Mesenteric fat pad (tissue), 1 donor: ENCODE measurements around the gene SMIM35. TPM values are rescaled to one million over a fixed set of nuclear protein-coding genes. Genes with fewer than 3 reads are reported as not detected.
"Not testable (repeated sequence)": the region's sequence is repeated elsewhere in the genome, so short reads cannot be mapped to it uniquely, and the experiment has no call there.

Source experiments
- DNase-seq: peaks from one replicate; pipeline ENCODE4 v3.0.0-alpha.2; 2020; ENCODE audit warnings: low spot score
- total RNA-seq: library from RNA; stranded (reverse); fragmentation: NEBNext Ultra II Directional; extraction: Animal tissue kit (Norgen Biotek cat#: 25700); gene quantifications from one replicate; pipeline ENCODE4 v1.2.1, GENCODE V29; 2021
- donor health status: DM: yes; HTN: yes; CAD: no.

Gene SMIM35
- total RNA-seq, 1 donor from 2014 or later, result not detected

- no peak for DNase-seq
Measured at GRCh38 chr11:117989351-117990102, 97.2 kb downstream of the SMIM35 start.

DNA sequence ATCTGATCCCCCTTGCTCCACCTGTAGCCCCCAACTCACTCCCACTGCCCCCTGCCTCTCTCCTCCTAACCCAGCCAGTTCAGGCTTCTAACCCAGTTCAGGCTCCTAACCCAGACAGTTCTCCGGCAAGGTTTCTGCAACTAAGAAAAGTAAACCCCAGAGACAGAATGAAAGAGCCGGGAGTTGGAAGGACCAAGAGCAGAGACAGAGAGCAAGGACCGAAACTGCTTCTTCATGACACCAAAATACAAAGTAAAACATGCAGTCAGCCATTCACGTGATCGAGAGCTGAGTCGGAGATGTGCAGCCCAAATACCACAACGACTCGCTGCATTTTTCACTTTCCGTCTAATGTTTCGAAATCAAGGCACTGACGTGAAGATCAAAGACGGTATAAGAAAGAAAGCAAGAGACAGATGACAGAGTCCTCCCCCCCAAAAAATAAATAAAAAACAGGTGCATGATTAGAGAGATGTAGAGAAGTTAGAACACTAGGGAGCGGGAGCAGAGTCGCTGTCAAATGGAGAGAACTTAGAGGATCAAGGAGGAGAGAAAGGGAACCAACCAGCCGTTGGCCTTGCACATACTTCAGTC lies 99.7 kb downstream of the SMIM35 start:
- DNase-seq, result peak; percentile 39

- DNase-seq, result peak; percentile 95
Measured at GRCh38 chr11:117985953-117986887, 100.5 kb downstream of the SMIM35 start, which contains the start of gene IL10RA. IL10RA (plus strand) TSS chr11:117986394; CDS start chr11:117986468, 74 bp downstream.

- peak; percentile 2 for DNase-seq
Measured at GRCh38 chr11:117984476-117984875, 102.3 kb downstream of the SMIM35 start.

DNA sequence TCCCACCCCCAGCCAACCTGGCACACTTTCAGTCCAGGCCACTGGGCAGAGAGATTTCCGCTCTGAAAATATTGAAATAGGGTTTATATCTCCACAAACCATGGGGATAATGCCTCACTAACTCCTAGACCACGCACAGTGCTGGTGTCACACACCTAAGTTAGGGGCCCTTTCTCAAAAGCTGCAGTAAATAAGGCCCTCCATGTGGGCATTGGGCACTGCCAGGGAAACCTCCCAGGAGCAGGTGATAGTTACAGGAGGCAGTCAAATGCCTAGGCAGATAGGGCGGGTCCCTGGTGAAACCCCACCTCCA lies 103.6 kb downstream of the SMIM35 start:
- peak; percentile 33 for DNase-seq

GRCh38 chr11:117980720-117981119 lies 106.0 kb downstream of the SMIM35 start:
- DNase-seq, result peak; percentile 37

GRCh38 chr11:117980280-117980679 lies 106.5 kb downstream of the SMIM35 start:
- DNase-seq, result no peak

DNA sequence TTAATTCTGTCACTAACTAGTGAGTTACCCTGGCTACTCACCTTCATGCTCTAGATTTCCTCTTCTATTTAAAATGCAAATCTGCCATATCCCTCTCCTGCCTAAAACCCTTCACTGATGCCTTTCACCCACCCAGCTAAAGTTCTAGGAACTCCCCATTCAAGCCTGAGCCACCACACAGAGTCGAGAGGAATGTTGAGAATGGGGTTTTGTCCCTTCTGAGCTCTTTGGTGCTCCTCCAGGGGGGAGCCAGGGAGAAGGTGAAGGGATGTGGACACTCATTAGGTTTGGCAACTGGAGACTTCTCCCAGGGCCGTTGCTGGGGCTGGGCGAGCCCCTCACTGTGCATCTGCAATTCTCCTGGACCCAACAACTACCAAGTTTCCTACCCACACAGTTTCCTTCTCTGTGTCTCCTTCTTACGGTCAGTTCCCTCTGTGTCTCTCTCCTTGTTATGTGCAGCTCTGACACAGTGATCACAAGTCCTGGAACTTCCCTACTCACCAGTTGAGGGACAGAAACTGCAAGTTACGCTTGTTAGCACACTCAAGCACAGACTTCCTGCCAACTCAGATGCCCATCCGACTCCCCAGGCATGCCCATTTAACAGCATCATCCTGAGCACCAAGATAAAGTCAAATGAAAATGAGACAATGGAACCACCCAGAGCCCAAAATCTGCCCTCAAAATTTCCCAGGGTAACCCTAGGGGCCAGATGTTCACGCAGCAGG lies 107.1 kb downstream of the SMIM35 start:
- no peak for DNase-seq

DNA sequence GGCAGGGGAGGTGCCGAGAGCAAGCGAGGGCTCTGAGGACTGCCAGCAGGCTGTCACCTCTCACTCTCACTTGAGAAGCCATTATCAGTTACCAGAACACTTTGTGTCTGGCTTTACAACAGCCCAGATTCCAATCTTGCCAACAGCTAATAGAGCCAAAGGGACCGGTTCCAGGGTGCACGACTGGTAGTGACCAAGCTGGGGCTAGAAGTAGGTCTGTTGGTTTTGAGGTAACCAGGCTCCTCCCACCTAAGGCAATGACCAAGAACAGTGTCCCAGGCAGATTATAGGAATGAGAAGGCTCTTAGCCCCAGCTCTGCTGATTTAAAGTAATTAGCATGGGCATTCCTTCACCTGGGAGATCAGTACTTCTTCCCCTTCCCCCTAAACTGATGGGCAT lies 107.8 kb downstream of the SMIM35 start:
- DNase-seq, result no peak

- DNase-seq, result not testable (repeated sequence)
Measured at GRCh38 chr11:117978291-117978910, 108.4 kb downstream of the SMIM35 start.

GRCh38 chr11:117977612-117978264 lies 109.0 kb downstream of the SMIM35 start:
- not testable (repeated sequence) for DNase-seq

GRCh38 chr11:117977029-117977428 lies 109.7 kb downstream of the SMIM35 start:
- DNase-seq, result no peak

- DNase-seq, result no peak
Measured at GRCh38 chr11:117976445-117976844, 110.3 kb downstream of the SMIM35 start.

DNA sequence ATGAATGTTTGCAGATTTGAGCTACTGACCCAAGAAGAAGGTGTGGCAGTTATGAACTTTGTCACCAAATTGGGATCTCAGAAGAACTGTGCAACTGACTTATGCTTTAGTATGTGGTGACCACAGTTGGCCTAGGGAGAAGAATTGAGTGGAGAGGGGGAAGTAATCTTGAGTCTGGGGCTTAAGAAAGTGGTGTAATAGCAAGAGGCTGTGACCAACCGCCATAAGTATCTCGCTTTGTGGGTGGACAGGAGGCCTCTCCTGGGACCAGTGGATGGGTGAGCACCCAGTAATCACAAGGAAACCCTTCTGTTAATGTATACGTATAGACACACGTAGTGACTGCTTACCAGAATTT lies 113.3 kb downstream of the SMIM35 start:
- no peak for DNase-seq

- no peak for DNase-seq
Measured at GRCh38 chr11:117972629-117973502, 113.9 kb downstream of the SMIM35 start.

- no peak for DNase-seq
Measured at GRCh38 chr11:117972044-117972443, 114.7 kb downstream of the SMIM35 start.

DNA sequence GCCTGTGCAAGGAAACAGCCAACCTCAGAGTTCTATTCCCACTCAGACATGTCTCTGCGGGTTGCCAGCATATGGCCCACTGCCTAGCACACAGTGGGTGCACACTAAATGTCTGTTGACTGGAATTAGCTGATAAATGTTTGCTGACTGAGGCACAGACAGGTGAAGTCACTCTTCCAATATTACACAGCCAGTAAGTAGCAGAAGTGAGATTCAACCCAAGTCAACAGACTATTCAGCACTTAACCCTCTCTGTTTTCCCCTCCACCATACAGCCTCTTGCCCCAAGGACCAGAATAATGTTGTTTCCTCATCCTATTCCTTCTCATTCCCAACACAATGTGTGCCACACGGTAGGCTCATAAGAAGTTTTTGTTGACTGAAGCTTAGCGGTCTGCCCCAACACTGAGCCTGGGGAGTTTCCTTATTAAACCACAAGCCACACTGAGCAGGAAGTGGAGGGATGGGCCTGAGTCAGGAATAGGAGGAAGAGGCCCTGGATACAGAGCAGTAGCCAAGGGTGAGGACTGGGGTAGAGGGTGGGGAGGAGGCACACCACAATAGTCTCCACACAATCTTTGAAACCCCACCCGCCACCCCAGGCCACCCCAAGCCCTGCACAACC lies 116.3 kb downstream of the SMIM35 start:
- no peak for DNase-seq

- peak; percentile 39 for DNase-seq
Measured at GRCh38 chr11:117969160-117969991, 117.4 kb downstream of the SMIM35 start.
